Measurements from ENCODE around the gene HSPA4.
"Not testable (repeated sequence)": the region's sequence is repeated elsewhere in the genome, so short reads cannot be mapped to it uniquely, and the experiment has no call there.

HSPA4 gene

DNA sequence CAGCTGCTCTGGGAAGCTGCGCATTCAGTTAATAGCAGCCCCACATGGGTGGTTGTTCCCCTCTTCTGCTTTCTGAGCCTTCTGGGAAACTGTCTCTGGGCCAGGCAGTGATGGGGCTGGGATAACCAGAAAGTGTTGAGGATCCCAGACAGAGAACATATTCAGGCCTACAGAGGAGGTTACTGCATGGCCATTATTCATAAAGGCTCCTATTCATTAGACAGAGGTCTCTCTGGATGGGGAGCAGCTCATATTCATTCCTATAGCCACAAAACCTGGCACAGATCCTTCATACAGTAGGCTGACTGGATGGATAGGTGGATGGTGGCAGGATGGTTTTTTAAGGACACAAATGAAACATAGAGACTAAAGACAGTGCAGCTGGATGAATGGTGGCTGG, 76.3 kb downstream of the HSPA4 start:
- DNase-seq, result no peak

DNA sequence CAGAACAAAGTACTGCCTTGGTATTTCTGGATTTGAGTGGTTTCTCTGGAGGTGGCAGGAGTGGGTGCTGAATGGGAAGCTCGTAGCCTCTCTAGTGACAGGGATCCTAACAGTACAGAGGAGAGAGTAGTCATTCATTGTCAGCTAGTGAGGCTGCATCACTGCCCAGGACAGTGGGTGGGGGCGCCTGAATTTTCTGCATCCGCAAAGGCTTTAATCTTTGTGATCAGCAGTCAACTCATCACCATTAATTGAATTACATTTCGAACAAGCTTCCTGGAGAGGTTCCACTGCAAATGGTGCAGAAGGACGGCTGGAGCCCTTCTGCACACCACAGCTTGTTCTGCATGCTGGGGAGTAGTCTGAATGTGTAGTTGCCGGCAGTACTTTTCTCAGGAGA, 77.5 kb downstream of the HSPA4 start:
- DNase-seq, result no peak

DNA sequence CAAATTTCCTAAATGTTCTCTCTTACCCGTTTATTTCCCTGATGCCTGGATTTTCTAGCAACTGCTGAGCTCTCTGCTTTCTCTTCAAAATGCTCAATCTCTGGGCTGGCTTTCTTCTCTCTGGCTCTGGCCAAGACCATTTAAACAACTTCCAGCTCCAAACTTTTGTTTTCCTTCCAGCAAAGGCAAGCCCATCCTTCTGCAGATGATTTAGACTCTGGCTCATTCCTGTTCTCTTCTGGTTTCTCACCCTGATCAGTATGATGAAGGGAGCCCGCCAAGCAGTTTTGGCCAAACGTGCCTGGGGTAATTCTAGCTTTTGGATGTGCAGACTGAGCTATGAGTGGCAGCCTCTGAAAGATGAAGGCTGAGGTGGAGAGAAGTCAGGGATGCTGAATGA, 78.1 kb downstream of the HSPA4 start:
- DNase-seq, result no peak

DNA sequence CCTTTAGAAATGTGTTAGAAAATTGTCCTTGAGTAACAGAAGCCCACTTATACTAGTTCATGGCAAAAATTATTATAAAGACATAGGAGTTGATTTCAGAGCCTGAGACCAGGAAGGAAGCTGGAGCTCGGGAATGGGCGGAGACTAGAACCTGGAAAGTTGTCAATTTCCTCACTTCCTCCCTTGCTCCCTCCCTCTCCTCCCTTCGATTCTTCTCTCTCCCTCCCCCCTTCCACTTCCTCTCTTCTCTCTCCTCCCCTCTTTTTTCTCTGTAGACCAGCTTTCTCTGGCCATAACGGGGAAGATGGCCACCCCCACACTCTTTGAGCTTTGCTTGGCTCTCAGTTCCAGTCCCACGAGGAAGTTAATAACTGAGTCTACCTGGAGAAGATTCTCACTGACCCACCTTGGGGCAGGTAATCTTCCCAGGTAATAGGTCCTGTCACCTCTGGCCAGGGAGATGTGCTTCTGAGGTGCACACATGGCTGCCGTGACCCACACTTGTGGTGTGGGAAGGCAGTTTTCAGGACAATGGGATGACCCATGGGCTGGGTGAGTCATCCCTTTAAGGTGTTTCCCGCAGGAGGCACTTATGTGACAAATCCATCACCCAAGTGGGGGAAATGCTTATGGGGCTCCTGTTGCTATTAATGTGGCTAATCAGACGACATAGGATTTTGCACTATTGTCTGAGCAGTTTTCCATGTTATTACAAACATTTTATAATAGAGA, 78.7 kb downstream of the HSPA4 start:
- peak; percentile 50 to 59 (median 51) for DNase-seq

DNA sequence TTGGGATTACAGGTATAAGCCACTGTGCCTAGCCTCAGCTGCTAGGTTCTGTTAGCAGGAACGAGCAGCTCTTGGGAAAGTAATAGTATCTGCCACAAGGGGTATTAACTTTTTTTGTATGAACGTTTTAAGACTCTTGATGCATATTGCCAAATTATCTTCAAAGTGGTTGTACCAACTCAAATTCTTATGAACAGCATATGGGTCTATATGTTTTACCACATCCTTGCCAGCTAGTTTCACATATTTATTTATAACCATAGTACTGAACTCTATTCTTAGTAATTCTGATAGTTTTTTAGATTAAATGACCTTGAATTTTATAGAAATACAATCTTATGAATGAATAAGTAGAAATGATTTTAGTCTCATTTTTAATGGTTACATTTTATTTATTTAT, 80.9 kb downstream of the HSPA4 start:
- no peak for DNase-seq

DNA sequence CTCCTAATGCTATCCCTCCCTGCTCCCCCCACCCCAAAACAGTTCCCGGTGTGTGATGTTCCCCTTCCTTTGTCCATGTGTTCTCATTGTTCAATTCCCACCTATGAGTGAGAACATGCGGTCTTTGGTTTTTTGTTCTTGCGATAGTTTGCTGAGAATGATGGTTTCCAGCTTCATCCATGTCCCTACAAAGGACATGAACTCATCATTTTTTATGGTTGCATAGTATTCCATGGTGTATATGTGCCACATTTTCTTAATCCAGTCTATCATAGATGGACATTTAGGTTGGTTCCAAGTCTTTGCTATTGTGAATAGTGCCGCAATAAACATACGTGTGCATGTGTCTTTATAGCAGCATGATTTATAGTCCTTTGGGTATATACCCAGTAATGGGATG, 81.4 kb downstream of the HSPA4 start:
- not testable (repeated sequence) for DNase-seq

DNA sequence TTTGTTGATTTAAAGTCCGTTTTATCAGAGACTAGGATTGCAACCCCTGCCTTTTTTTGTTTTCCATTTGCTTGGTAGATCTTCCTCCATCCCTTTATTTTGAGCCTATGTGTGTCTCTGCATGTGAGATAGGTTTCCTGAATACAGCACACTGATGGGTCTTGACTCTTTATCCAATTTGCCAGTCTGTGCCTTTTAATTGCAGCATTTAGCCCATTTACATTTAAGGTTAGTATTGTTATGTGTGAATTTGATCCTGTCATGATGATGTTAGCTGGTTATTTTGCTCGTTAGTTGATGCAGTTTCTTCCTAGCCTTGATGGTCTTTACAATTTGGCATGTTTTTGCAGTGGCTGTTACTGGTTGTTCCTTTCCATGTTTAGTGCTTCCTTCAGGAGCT, 85.1 kb downstream of the HSPA4 start:
- not testable (repeated sequence) for DNase-seq

DNA sequence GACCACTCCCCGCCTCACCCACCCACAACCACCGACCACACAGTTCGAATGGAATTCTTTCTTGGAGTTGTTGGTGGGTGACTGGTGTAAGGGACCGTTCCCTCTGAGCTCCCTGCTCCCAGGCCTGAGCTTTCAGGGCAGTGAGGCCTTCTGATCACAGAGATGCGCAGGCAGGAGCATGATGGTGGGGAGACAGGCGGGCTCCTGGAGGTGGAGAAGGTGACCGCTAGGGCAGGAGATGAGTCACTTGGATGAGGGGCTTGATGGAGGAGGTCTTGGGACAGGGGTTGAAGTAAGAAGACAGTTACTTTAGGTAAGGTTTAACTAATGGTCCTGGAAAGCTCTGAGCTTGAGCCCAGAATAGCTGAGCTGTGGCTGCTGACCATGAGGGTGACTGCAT, 88.5 kb downstream of the HSPA4 start:
- no peak for DNase-seq

DNA sequence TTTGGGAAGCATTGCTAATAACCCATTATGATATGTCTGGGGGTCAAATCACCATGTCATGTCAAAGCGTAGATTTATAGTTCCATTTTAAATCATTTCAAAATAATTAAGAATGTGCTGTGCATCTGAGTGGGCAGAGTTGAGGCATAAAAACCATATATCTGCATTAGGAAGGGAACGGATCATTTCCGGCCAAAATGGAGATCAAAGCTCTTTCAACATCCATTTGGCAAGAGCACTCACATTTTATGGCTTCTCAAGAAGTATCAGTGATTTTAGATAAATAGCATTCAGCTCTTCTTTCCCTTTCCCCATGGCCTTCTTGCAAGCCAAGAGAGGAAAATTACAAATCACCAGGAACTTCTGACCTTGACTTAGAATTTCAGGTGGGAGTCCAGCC, 89.9 kb downstream of the HSPA4 start:
- DNase-seq, result no peak

DNA sequence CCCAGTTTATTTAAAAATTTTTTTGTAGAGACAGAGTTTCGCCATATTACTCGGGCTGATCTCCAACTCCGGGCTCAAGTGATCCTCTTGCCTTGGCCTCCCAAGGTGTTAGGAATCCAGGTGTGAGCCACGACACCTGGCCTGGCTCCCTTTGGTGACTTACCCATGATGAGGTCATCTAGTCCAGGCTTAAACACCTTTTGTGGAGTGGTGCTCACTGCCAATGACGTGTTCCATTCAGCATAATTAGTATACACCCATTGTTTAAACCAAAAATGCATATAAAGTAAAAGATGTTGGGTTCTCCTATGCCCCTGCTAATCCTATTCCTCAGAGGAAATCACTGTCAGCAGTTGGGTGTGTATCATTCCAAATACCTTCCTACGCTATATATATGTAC, 91.0 kb downstream of the HSPA4 start:
- no peak for DNase-seq

DNA sequence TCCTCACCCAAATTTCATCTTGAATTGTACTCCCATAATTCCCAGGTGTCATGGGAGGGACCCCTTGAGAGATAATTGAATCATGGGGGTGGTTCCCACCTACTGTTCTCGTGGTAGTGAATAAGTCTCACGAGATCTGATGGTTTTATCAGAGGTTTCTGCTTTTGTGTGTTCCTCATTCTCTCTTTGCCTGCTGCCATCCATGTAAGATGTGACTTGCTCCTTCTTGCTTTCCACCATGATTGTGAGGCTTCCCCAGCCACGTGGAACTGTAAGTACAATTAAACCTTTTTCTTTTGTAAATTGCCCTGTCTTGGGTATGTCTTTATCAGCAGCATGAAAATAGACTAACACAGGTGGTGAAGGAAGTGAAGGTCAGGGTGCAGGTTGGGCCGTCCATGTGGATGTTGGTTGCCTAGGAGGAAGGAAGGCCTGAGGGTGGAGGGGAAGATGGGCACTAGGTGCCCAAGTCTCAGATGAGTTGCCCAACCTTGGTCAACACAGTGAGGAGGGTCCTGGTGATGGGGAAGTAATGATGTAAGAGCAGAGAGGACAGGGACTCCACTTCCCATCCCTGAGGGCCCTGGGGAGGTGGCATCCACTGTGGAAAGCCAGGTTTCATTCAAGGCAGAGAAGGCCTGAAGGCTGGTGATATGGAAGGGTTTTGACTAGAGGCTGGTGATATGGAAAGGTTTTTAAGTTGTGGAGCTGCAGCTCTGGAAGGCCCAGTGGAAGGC, 92.6 kb downstream of the HSPA4 start:
- DNase-seq, result no peak

DNA sequence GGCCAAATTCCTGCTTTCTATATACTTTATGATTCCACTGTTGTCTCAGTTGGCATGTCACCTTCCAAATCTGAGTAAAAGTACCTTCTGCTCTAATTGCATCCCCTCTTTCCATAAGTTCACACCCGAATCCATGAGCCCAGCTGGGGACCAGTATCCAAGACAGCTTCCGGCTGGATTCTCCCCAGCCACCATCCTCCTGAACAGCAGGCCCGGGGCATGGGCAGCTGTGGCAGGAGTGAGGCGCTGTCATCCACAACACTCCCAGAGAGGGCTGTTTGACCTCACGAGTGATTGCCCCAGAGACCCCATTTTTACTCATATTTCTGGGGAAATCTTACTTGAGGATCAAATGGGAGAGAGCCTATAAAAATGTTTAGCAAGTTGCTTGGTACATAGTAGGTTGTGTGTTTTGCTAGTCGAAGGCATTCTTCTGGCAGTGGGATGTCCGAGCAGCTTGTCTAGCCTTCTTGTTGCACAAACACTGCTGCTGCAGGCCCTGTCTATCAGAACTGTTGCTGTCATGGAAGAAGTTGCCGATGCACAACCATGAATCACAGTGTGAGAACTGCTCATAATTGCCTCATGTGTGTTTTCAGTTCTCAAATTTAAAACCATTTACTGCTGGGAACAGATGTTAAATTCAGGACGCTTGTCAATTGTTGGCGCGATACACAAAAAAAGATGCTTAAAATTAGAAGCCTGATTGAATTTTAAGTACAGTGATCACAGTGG, 93.8 kb downstream of the HSPA4 start:
- DNase-seq, result peak; percentile 17 to 50 (median 44)

DNA sequence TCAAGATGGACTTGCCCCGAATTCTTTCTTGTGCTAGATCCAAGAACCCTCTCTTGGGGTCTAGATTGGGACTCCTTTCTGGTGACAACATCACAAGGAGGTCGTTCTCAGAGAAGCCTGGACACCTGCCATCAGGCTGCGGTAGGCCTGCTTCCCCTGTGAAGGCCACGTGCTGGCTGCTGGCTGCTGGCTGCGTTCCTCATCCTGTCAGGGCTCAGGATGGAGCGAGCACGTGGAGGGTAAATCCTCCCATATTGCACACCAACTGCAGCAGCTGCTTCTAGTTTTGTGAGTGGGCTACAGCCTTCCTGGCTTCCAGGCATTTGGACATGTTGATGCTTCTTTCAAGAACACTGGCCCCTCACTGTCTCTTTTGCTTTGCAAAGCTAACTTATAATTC, 95.6 kb downstream of the HSPA4 start:
- peak in 1 of 3 donors; percentile 20 for DNase-seq

DNA sequence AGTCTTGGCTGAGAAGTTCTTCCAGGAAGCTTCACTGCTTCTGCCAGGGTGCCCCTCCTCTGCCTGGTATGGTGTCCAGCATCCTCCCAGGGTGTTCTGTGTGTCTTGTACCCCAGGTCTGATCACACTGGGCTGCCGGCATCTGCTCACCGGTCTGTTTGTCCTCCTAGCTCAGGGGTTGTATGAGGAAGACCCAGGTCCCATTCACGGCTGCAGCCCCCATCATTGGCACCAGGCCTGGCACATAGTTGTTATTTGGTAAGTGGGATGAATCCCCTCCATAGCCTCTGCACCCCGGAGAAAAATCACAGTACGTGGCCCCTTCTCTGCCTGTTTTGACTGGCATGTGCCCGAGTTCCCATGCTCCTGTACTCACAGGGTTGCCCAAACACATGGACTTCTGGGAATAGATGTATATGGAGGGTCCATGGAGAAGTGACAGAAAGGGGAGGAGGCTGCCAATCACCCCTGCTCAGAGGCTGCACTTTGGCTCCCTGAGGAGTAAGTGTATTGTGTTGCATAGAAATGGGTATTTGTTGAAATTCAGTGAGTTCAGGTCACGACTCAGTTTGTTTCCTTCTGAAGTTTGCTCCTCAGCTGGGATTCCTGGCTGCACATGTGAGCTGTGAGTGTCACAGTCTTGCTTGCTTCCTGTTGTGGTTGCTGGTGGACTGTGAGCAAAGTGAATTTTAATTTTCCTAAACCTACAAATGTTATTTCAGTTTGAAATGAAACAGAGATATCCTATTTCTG, 96.2 kb downstream of the HSPA4 start:
- DNase-seq, result peak in 1 of 3 donors; percentile 23

DNA sequence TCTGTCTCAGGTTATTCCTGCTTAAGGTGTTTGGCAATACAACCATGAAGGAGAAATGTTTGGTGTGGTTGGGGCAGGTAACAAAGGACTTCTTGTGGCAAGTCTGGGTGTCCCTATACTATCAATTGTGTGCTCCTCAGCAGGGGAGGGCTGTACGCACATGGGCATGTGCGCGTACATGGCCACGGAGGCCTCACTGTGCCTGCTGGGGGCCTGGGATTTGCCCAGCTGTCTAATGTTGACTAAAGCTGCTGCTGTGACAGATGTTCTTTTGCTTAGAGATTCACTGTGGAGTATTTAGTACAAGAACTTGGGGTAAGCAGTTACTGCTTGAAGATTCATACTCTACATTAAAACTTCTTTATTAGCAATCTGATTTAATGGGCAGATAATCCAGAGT, 97.5 kb downstream of the HSPA4 start:
- no peak for DNase-seq

DNA sequence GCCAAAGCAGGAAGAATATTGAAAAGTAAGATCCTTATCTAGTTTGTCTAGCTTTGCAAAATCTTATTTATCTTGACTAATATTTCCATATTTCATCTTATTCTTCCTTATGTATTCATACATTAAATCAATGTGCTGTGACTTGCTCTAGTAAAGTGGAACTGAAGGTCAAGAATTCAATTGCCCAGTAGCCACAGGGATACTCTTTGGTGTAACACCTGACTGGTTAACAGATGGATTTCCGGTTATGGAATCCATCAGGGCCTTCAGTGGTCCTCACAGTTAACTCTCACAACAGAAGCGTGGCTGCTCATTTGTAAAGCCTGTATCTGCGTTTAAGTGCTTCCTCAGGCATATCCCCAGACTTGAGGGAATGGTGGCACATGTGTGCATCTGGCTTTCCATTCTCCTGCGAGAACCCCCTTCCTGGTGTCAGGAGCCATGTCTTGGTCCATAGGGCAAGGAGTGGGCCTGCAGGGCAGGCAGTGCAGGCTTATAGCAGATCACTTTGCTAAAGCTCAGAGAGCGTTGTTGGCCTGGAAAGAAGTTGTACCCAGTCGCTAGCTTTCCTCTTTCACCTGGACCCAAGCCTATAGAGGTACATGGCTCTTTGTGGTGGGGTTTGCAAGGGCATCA, 99.2 kb downstream of the HSPA4 start:
- no peak for DNase-seq

DNA sequence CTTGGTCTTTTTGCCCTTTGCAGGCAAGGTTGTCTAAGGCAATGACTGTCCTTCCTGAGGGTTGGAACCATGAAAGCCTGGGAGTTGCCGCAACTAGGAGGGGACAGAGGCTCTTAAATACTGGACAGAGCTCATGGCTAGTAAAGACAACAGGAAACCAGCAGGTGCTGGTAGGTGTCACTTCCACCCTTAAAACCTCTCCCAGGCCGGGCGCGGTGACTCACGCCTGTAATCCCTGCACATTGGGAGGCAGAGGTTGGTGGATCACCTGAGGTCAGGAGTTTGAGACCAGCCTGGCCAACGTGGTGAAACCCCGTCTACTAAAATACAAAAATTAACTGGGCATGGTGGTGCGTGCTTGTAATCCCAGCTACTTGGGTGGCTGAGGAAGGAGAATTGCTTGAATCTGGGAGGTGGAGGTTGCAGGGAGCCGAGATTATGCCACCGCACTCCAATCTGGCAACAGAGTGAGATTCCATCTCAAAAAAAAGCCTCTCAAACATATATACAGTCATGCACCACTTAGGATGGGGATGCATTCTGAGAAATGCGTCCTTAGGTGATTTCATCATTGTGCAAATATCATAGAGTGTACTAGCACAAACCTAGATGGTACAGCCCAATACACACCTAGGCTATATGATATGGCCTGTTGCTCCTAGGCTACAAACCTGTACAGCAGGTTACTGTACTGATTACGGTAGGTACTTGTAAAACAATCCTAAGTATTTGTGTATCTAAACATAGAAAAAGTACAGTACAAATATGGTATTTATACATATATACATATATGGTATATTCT, 102.7 kb downstream of the HSPA4 start:
- DNase-seq, result no peak

DNA sequence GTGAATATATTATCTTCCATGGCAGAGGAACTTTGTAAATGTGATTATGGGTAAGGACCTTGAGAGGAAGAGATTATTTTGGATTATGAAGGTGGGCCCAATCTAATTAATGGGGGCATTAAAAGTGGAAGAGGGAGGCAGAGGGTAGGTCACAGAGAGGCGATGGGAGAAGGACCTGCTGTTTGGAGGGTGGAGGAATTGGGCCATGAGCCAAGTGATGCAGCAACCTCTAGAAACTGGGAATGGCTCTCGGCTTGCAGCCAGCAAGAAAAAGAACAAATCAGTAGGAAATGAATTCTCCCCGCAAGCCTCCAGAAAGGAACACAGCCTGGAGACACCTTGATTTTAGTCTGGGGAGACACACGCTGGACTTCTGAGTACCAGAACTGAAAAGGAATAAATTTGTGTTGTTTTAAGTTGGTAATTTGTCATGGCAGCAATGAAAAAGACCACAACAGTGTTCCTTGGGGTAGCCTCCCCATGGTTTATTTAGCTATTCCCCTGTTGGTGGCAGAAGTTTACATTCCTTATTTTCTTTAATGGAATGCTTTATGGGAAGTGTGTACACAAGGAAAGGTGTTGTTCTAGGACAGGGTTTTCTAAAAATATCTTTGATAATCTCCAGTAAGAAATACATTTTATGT, 103.6 kb downstream of the HSPA4 start:
- no peak for DNase-seq

Data from suppressor macrophage treated with lipopolysaccharide for 1 hour (primary cell).